Progenitor cell of endocrine pancreas (in vitro differentiated cells): ENCODE measurements around the gene RBM8A. TPM values are rescaled to one million over a fixed set of nuclear protein-coding genes. Genes with fewer than 3 reads are reported as not detected.
A peak's percentile ranks its signal among the peaks of the same experiment; 100 is the strongest.

Experiments
- DNase-seq: peaks from one replicate; pipeline ENCODE4 v3.0.0; 2021; ENCODE audit warnings: low spot score; ENCODE audit not compliant: unreplicated experiment
- H3K27ac Mint-ChIP-seq: 2 replicates; pipeline ENCODE4 v1.8.0; 2021; ENCODE audit warnings: mild to moderate bottlenecking, moderate library complexity, mixed read lengths
- H3K27me3 Mint-ChIP-seq: 2 replicates; pipeline ENCODE4 v1.8.0; 2021; ENCODE audit warnings: mixed read lengths
- H3K36me3 Mint-ChIP-seq: 2 replicates; pipeline ENCODE4 v1.8.0; 2022; ENCODE audit warnings: mixed read lengths; ENCODE audit not compliant: insufficient read depth
- H3K4me1 Mint-ChIP-seq: 2 replicates; pipeline ENCODE4 v1.8.0; 2021; ENCODE audit warnings: low read depth, mixed read lengths
- H3K4me3 Mint-ChIP-seq: 2 replicates; pipeline ENCODE4 v1.8.0; 2021; ENCODE audit warnings: low read depth, mild to moderate bottlenecking, moderate library complexity, mixed read lengths
- H3K9me3 Mint-ChIP-seq: 2 replicates; pipeline ENCODE4 v1.8.0; 2021; ENCODE audit warnings: low read depth, mixed read lengths
- CTCF ChIP-seq: fragments of 200-600 bp; sonication (generic); IDR thresholded peaks from one replicate; pipeline ENCODE4 v1.5.0; 2021; ENCODE audit warnings: antibody characterized with exemption, mild to moderate bottlenecking; ENCODE audit not compliant: unreplicated experiment
- total RNA-seq: library from RNA; stranded (reverse); gene quantifications from 2 replicates; pipeline ENCODE4 v1.2.1, GENCODE V29; 2021

RBM8A gene
- total RNA-seq, 1 donor from 2014 or later: 173 TPM

GRCh38 chr1:145878724-145879123 lies 48.6 kb downstream of the RBM8A start:
- Mint-ChIP-seq H3K27ac (no peak overlapping the region), H3K4me1 (peaks cover 9% of the 10 kb centered on the region), H3K27me3 (peaks cover 43% of the 10 kb centered on the region), H3K36me3 (no peaks in the 10 kb centered on the region), H3K9me3 (no peaks in the 10 kb centered on the region), H3K4me3 (no peak overlapping the region)
- no peak for DNase-seq
- no peak for TF ChIP-seq CTCF

- DNase-seq: no peak
- Mint-ChIP-seq H3K27me3 (peaks cover 44% of the 10 kb centered on the region), H3K27ac (no peak overlapping the region), H3K4me1 (peaks cover 9% of the 10 kb centered on the region), H3K9me3 (no peaks in the 10 kb centered on the region), H3K36me3 (no peaks in the 10 kb centered on the region), H3K4me3 (no peak overlapping the region)
- no peak for TF ChIP-seq CTCF
Measured at GRCh38 chr1:145877923-145878486, 49.3 kb downstream of the RBM8A start.

DNA sequence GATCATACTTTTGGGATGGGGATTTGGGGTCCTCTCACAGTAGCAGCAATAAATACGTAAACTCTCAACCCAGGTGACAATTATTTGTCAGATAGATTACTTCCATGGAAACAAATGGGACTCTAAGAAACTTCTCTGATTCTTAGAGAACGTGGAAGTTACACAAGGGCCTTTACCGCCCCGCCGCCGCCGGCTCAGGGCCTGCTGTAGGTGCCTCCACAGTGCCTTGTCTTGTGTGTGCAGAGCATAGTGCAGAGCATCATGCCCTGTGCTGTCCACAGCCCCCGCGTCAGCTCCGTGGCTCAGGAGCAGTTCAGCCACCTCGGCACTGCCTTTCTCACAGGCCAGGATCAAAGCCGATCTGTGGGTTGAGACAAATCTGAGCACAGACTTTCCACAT lies 52.6 kb downstream of the RBM8A start:
- TF ChIP-seq CTCF: no peak
- peaks cover 7% of the 10 kb centered on the region for H3K4me1 Mint-ChIP-seq
- DNase-seq: no peak
- peaks cover 63% of the 10 kb centered on the region for H3K27me3 Mint-ChIP-seq
- no peak overlapping the region for H3K4me3 Mint-ChIP-seq
- no peaks in the 10 kb centered on the region for H3K9me3 Mint-ChIP-seq
- no peaks in the 10 kb centered on the region for H3K36me3 Mint-ChIP-seq
- no peak overlapping the region for H3K27ac Mint-ChIP-seq

- no peak for TF ChIP-seq CTCF
- no peaks in the 10 kb centered on the region for H3K36me3 Mint-ChIP-seq
- DNase-seq: no peak
- peak overlapping the region; percentile 57 for H3K4me3 Mint-ChIP-seq
- no peak overlapping the region for H3K27ac Mint-ChIP-seq
- H3K27me3 Mint-ChIP-seq: peaks cover 62% of the 10 kb centered on the region
- H3K9me3 Mint-ChIP-seq: no peaks in the 10 kb centered on the region
- H3K4me1 Mint-ChIP-seq: peaks cover 3% of the 10 kb centered on the region
Measured at GRCh38 chr1:145871994-145872924, 55.0 kb downstream of the RBM8A start.

Other genes starting within 250 kb of the RBM8A start
- 25.0 and 26.2 TPM in 2 replicates for gene PDZK1, start 220.1 kb downstream of the RBM8A start, total RNA-seq
- not detected in 2 replicates for gene CD160, start 208.0 kb downstream of the RBM8A start, total RNA-seq
- 14.5 and 14.7 TPM in 2 replicates for gene RNF115, start 103.4 kb downstream of the RBM8A start, total RNA-seq
- gene POLR3C, start 103.3 kb downstream of the RBM8A start, total RNA-seq: 31.9 and 34.0 TPM in 2 replicates
- gene NUDT17, start 81.9 kb downstream of the RBM8A start, total RNA-seq: 5.0 and 5.2 TPM in 2 replicates
- 36.9 and 38.2 TPM in 2 replicates for gene PIAS3, start 68.4 kb downstream of the RBM8A start, total RNA-seq
- 0.31 TPM in 2 replicates for gene ANKRD35, start 41.6 kb downstream of the RBM8A start, total RNA-seq
- gene ITGA10, start 17.4 kb downstream of the RBM8A start, total RNA-seq: 0.81 and 0.89 TPM in 2 replicates
- 21.1 and 23.9 TPM in 2 replicates for gene PEX11B, start 8.8 kb downstream of the RBM8A start, total RNA-seq
- gene LIX1L, start 30.5 kb upstream of the RBM8A start, total RNA-seq: 4.2 and 4.5 TPM in 2 replicates
- gene ANKRD34A, start 37.1 kb upstream of the RBM8A start, total RNA-seq: 0.22 TPM in 1 of 2 replicates, not detected in the other
- gene POLR3GL, start 37.2 kb upstream of the RBM8A start, total RNA-seq: 12.8 and 13.7 TPM in 2 replicates
- gene TXNIP, start 69.1 kb upstream of the RBM8A start, total RNA-seq: 38.1 and 38.8 TPM in 2 replicates
- gene HJV, start 94.3 kb upstream of the RBM8A start, total RNA-seq: not detected in 2 replicates
- 3.4 and 3.6 TPM in 2 replicates for gene NBPF10, start 217.3 kb upstream of the RBM8A start, total RNA-seq